K562 (cell line): Measurements from ENCODE around the gene AHI1. TPM values are rescaled to one million over a fixed set of nuclear protein-coding genes. Genes with fewer than 3 reads are reported as not detected.

ENCODE experiments used
- BRD9 ChIP-seq: fragments of 450-650 bp; IDR thresholded peaks from 2 replicates; pipeline ENCODE4 v1.6.1; 2018; ENCODE audit warnings: low read depth; ENCODE audit not compliant: partially characterized antibody
- CBFA2T2 ChIP-seq: fragments of 450-650 bp; conservative IDR thresholded peaks from 2 replicates; pipeline ENCODE4 v1.6.1; 2017; ENCODE audit warnings: mild to moderate bottlenecking
- CC2D1A ChIP-seq: fragments of 450-650 bp; IDR thresholded peaks from 2 replicates; pipeline ENCODE4 v1.6.1; 2017; ENCODE audit warnings: mild to moderate bottlenecking
- EHMT2 ChIP-seq: fragments of 450-650 bp; IDR thresholded peaks from 2 replicates; pipeline ENCODE4 v1.6.1; 2018; ENCODE audit warnings: antibody characterized with exemption
- HES1 ChIP-seq: fragments of 450-650 bp; IDR thresholded peaks from 2 replicates; pipeline ENCODE4 v1.6.1; 2016; ENCODE audit warnings: low read depth, mild to moderate bottlenecking, moderate library complexity
- MECOM ChIP-seq: fragments of 250-450 bp; sonication (Bioruptor Pico); IDR thresholded peaks from 2 replicates; pipeline ENCODE4 v1.8.0; 2022; ENCODE audit warnings: inconsistent platforms
- MIER1 ChIP-seq: fragments of 450-650 bp; IDR thresholded peaks from 2 replicates; pipeline ENCODE4 v1.6.1; 2016; ENCODE audit warnings: antibody characterized with exemption, mild to moderate bottlenecking, low read depth
- PBX2 ChIP-seq, 2 experiments: IDR thresholded peaks in 1 of 2; conservative IDR thresholded peaks in 1 of 2; 2 replicates each; pipeline ENCODE4 v1.6.1; 2016; ENCODE audit warnings: low read depth in 2 of 2, mild to moderate bottlenecking in 1 of 2, missing compliant biosample characterization in 1 of 2, missing genetic modification characterization in 1 of 2, moderate library complexity in 1 of 2
- POLR2AphosphoS5 ChIP-seq: IDR thresholded peaks from 2 replicates; pipeline ENCODE4 v1.6.1; 2011; ENCODE audit warnings: mild to moderate bottlenecking, low read depth, low read length, moderate library complexity; ENCODE audit not compliant: control insufficient read depth, insufficient read depth
- RAD21 ChIP-seq, 2 experiments: fragments of 250-450 bp in 1 of 2; fragments of 450-650 bp in 1 of 2; sonication (Bioruptor Pico) in 1 of 2; formaldehyde crosslinking in 1 of 2; IDR thresholded peaks in 1 of 2; conservative IDR thresholded peaks in 1 of 2; 2 replicates each; pipeline versions ENCODE4 v1.4.0 to v1.8.0; 2020 to 2022; ENCODE audit warnings: mild to moderate bottlenecking in 2 of 2, moderate library complexity in 1 of 2
- YY1 ChIP-seq, 3 experiments: IDR thresholded peaks; 2 replicates each; pipeline ENCODE4 v1.6.1; 2011; ENCODE audit warnings: low read length in 2 of 3, mild to moderate bottlenecking in 2 of 3, moderate library complexity in 2 of 3, borderline replicate concordance in 1 of 3, control low read depth in 1 of 3, low read depth in 1 of 3; ENCODE audit not compliant: insufficient read depth in 3 of 3, insufficient replicate concordance in 2 of 3, control insufficient read depth in 1 of 3, insufficient read length in 1 of 3; ENCODE audit errors: extremely low read depth in 1 of 3
- ZBTB2 ChIP-seq: fragments of 450-650 bp; IDR thresholded peaks from 2 replicates; pipeline ENCODE4 v1.6.1; 2016; ENCODE audit warnings: antibody characterized with exemption
- ZFPM2 ChIP-seq: fragments of 250-450 bp; sonication (Bioruptor Pico); IDR thresholded peaks from 2 replicates; pipeline ENCODE4 v1.5.1; 2022; ENCODE audit warnings: mild to moderate bottlenecking
- ZNF592 ChIP-seq: fragments of 450-650 bp; IDR thresholded peaks from 2 replicates; pipeline ENCODE4 v1.6.1; 2017; ENCODE audit warnings: antibody characterized with exemption, mild to moderate bottlenecking
- polyA plus RNA-seq, 8 experiments: library from polyadenylated mRNA; depleted of rRNA in 4 of 8; stranded (reverse) in 5 of 8; unstranded in 3 of 8; fragments of >200 nt; fragmentation: Nextera tagmentation in 2 of 8; fragmentation: Illumina TruSeq in 1 of 8; extraction: Ambion mirVana in 2 of 8; extraction: Trizol in 1 of 8; gene quantifications; 2 replicates each; pipeline versions ENCODE4 v1.2.1 to v1.2.3, GENCODE V29; 2011 to 2014; ENCODE audit warnings: inconsistent platforms in 1 of 8, missing spikeins in 1 of 8
- total RNA-seq, 7 experiments: library from RNA; depleted of rRNA in 6 of 7; stranded (reverse); fragments of >200 nt in 6 of 7; fragmentation: Illumina TruSeq in 2 of 7; extraction: Trizol in 2 of 7; gene quantifications; 2 replicates each; pipeline versions ENCODE4 v1.2.1 to v1.2.3, GENCODE V29; 2011 to 2021; ENCODE audit warnings: low replicate concordance in 1 of 7

Gene AHI1
- total and polyA plus RNA-seq, 9 of the 15 experiments (the other 6 are each of a cell fraction or from before 2014, with no cell fraction given), result 24.7 to 54.9 (median 32.2) TPM

GRCh38 chr6:135320721-135321621 is 176.6 kb downstream of the AHI1 start (continued):
- peak; percentile 85 for TF ChIP-seq ZNF592
- TF ChIP-seq RAD21 (CRISPR knock-in tag; conservative IDR thresholded peaks at IDR 0.05 in 1 of 2, IDR thresholded peaks at IDR 0.05 in 1 of 2), result peak; percentile 11 to 31; a peak in 2 of 4 replicates
- peak; percentile 41; the same call in 1 of the 2 replicates for TF ChIP-seq ZBTB2
- TF ChIP-seq MIER1, result 0 out of 2 replicates have a peak, but pooled peaks have one; percentile 27
- TF ChIP-seq BRD9, result peak; percentile 86
- TF ChIP-seq YY1 (IDR thresholded peaks at IDR 0.05; ENCODE audit: borderline replicate concordance in 1 of 3, control insufficient read depth in 1 of 3, extremely low read depth in 1 of 3, insufficient read depth in 3 of 3, insufficient read length in 1 of 3, insufficient replicate concordance in 2 of 3, low read depth in 1 of 3, low read length in 2 of 3), result peak in 1 of 3 experiments; percentile 13
- peak; percentile 88 for TF ChIP-seq POLR2AphosphoS5
- peak; percentile 91 for TF ChIP-seq CBFA2T2
- TF ChIP-seq CC2D1A, result peak; percentile 84
- TF ChIP-seq EHMT2, result peak; percentile 69
- no peak for TF ChIP-seq PBX2 (CRISPR knock-in tag; IDR thresholded peaks at IDR 0.05; ENCODE audit: low read depth)
- TF ChIP-seq PBX2 (tag; conservative IDR thresholded peaks at IDR 0.05; ENCODE audit: low read depth), result peak; percentile 42
- TF ChIP-seq MECOM, result peak; percentile 18; the same call in 1 of the 2 replicates
- 0 out of 2 replicates have a peak, but pooled peaks have one; percentile 26 for TF ChIP-seq HES1
- TF ChIP-seq ZFPM2 (CRISPR knock-in tag), result no peak
